Cerebellar cortex (tissue), 1 donor: ENCODE results near the gene SLC38A3.

Experiments used
- DNase-seq: peaks from one replicate; pipeline ENCODE4 v3.0.0-alpha.2; 2015; ENCODE audit warnings: low spot score

Gene SLC38A3

DNA sequence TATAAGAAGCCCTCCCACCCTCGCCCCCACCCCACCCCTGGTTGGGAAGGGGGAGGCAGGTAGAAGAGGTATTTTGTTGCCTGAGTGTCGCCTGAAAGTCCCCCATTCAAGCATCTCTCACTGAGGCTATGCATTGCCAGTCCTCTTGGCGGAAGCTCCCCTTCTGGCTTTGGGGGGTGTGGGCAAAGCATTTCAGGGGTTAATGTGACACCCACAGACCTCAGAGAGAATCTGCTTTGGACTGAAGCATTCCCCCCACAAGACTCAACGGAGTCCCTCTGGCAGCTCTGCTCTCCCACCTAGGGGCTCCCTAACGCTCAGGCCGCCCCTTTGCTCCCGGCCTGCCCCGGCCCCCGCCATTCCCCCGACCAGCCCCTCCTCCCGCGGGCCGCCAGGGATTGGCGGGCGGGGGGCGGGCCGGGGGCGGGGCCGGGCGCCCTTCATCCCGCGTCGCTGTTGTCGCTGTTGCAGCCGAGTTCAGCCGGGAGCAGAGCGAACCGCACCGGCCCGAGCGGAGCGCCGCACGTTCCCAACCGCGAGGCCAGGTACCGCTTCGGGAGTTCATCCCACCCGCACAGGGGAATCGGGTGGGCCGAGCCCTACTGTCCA is at the start of gene SLC38A3:
Gene SLC38A3 (plus strand): TSS at position 468 of the 609 bp plus-strand sequence. CDS start 8,929 bp downstream, outside the sequence.
- no peak for DNase-seq

DNA sequence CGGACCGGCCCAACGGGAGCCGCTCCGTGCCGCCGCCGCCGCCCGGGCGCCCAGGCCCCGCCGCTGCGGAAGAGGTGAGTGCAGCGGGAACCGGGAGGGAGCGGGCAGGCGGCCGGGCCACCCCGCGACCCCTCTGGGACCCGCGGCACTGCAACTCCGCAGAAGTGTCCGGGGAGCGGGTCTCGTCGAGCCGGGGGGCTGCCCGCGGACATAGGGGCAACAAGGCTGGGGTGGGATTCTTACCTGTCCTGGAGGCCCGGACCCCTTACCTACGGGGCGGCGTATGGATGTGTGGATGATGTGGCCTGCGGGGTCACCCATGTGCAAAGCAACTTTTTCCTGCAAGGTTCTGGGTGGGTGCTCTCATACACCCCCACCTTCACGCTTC is 49.6 kb upstream of the SLC38A3 start:
- no peak for DNase-seq

GRCh38 chr3:50155891-50156290 is 49.2 kb upstream of the SLC38A3 start:
- peak; percentile 24 for DNase-seq

- DNase-seq: no peak
Observed at GRCh38 chr3:50156549-50157493, 48.2 kb upstream of the SLC38A3 start.

- no peak for DNase-seq
Observed at GRCh38 chr3:50157827-50158529, 47.1 kb upstream of the SLC38A3 start.

DNA sequence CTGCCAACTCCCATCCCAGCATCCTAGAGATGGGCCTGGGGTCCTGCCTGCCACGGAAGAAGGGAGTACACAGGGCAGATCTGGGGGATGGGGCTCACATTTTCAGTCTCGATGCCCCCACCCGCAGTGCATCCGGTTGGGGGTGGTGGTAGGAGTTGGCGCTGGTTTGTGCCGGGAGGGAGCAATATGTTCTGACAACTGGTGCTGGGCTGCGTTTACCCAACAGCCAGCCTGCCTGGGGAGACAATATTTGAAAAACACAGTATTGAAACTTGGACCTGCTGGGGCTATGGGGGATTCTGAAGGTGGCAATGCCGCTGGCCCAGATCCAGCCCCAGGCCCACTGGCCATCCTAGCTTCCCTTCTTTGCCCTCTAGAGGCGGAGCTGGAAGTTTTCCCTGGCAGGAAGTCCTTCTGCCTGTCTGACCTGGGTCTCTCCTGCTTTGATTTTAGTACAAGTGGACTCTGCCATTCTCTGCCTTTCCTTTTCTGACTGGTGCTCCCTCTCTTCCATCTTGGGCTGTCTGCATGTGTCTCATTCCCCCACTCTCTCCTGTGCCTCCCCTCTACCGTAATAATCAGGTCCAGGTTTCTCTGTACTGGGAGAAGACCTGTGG is 46.4 kb upstream of the SLC38A3 start:
- no peak for DNase-seq

DNA sequence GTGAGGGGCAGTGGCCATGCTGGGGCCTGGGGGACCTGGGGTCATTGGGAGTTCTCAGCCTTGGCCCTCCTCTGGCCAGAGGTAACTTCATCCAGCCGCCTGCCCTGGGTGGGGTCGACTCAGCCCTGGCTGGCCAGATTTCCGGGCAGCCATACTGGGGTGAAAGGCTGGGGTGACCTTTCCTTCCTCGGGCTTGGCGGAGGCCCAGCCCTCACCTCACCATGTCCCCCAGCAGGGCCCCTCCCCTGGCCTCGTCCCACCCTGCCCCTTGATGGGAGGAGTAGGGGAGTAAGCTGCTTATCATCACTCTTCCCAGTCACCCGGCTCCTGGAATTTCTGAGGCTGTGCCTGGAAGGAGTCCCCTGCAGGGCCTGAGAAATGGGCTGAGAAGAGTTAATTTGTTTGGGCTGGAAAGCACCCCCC is 44.5 kb upstream of the SLC38A3 start:
- no peak for DNase-seq

DNA sequence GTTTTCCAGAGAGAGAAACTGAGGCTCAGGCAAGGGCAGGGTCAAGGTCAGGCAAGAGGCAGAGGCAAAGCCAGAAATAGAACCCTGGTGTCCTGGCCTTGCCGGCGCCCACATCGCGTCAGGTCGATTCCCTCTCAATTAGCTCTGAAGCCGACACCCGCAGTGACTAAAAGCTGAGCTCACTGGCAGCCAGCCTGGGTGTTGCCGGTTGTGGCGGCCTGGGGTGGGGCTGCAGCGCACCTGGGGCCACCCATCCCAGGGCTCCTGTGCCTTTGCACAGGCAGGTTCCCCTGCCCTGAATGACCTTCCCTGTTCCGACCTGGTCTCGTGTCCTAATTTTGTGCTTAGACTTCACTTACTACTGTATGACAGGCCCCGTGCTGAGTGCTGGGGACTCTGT is 43.8 kb upstream of the SLC38A3 start:
- no peak for DNase-seq

DNA sequence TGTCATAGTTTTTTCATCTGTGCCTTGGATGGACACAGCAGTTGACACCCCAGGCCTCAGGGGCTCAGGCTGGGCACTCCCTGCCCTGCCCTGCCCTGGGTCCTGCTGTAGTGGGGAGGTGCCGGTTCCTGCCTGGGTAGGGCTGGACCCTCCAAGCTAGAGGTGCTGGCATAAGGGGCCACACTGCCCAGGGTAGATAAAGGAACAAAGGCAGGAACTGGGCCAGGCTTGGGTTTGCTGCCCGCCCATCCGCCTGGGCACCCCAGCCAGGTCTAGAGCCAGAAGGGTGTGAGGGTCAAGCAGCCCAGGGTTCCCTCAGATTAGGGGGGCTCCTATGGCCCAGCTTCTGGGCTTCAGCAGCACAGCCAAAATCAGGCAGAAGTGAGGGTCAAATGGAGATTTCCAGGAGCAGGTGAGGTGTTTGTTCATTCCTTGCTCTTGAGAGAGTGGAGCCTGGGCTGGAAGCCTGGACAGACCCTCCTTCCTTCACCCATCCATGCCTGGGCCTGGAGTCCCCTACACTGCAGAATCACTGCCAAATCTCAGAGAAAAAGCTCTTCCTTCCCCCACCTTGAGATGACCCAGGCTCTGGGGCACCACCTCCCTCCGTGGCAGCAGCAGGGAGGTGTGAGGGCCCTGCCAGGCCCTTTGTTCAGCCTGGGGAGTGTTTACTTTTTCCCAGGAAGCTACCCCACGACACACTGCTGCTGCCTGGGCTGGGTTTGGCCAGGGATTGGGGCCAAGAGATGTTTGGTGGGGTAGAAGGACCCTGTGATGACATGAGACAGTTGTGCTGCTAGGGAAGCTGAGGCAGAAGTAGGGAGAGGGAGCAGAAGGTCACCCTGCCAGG is 42.8 kb upstream of the SLC38A3 start:
- DNase-seq: no peak

- peak; percentile 61 for DNase-seq
Observed at GRCh38 chr3:50163572-50164455, 41.3 kb upstream of the SLC38A3 start.

DNA sequence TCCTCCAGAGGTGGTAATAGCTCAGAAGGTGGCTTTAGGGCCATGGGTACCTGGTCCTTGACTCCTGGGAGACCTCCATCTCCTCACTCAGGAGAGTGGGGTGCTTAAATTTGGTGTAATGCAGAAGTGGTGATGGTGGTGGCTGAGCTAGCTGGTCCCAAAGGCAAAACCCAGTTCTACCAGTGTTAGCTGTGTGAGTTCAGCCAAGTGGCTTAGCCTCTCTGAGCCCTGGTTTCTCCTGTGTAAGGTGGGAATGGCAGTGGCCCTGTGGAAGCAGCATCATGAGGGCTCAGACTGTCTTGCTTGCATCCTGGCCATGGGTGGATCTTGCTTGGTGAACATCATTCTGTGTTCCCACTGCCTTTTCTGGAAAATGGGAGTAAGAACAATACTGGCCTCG is 40.6 kb upstream of the SLC38A3 start:
- DNase-seq: no peak

- DNase-seq: peak; percentile 46
Observed at GRCh38 chr3:50164984-50165909, 39.8 kb upstream of the SLC38A3 start.

DNA sequence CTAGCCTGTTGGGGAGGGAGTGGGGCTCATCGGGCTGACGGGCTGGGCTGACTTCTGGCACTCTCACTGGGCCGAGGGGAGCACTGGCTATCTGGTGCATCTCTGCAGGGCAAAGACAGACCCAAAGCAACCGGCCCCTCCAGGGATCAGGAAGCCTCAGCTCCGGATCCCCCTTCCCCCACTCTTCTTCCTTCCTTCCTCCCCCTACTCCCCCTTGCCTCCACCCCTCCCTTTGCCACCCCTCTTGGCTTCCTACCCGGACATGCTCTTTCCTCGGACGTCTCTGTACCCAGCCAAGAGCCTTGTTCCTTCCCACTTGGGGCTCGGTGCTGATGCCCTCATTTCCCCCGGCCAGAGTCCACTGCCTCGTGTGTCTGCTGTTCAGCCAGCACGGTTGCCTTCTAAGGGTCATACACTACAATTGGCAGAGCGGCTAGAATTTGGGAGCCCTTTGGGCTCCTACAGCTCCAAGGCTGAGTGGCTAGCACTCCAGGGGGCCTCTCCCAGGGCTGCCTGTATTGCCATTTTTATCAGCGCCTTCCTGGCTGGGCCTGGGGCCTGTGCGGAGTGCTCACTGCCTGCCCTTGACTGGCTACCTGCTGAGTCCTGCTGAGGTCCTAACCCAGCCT is 39.0 kb upstream of the SLC38A3 start:
- DNase-seq: no peak

GRCh38 chr3:50166620-50167019 is 38.5 kb upstream of the SLC38A3 start:
- no peak for DNase-seq

DNA sequence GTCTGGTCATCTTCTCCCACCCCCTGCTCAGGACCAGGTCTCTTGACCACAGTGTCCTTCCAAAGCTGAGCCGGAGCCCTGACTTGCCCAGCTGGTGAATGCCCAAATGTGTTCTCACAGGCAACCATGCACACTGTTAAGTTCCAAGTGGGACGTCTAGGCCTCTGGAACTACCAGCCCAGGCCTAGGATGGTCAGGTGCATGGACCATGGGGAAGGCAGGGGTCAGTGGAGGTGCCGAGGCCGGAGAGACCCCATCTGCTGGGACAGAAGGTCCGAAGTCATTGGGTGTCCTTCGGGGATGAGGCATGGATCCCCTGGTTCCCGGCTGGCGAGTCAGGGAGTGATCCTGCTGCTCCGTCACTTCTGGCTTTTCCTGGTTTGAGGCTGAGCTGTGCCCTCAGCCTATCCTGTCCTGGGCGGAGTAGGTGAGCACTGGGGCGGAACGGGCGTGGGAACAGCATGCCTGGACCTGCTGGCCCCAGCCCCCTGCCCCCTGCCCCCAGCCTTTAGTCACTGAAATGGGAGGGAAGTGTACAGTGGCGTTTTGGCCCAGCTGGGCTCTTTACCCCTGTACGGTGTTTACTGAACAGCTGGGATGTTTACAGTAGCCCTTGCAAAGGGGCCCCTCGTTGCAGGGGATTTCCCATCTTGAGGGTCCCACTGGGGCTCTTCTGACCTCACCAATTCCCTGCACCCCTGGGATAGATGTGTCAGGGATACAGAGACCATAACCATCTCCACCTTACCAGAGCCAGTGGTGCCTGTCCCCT is 37.8 kb upstream of the SLC38A3 start:
- no peak for DNase-seq

DNA sequence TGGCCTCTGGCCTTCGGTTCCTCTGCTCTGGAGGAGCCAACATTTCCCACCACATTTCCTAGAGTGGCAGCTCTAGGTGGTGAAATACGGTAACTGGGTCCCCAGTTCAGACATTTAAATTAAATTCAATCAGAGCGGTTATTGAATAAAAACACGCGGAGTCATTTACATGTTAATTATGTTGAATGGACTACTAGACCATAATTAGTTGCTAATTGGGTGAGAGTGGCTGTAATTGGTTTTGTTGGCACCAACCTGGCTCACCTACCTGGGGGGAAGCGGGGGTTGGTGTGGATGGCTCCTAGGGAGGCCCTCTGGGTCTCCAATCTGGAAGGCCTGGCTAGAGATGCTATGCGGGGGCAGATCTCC is 37.2 kb upstream of the SLC38A3 start:
- DNase-seq: no peak

DNA sequence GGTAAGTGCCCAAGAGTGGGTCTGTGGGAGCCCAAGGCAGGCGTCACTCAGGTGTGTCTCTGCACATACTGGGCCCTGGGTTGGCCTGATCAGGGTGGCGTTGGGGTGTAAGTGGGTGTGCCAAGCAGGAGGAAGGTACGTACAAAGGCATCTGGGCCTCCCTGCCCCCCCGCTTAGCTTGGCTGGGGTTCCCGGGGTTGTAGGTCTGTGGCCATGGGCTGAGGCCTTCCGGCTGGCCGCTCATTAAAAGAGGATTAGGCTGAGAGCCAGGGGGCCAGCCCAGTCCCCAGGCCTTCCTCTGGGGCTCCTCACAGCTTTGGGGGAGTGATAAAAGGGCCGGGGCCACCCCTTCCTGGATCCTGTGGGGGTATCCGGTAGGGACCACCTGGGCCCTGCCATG is 36.7 kb upstream of the SLC38A3 start:
- DNase-seq: no peak

- DNase-seq: no peak
Observed at GRCh38 chr3:50168791-50169190, 36.3 kb upstream of the SLC38A3 start.
